Measurements from ENCODE around the gene ERVW-1.

ERVW-1 gene

DNA sequence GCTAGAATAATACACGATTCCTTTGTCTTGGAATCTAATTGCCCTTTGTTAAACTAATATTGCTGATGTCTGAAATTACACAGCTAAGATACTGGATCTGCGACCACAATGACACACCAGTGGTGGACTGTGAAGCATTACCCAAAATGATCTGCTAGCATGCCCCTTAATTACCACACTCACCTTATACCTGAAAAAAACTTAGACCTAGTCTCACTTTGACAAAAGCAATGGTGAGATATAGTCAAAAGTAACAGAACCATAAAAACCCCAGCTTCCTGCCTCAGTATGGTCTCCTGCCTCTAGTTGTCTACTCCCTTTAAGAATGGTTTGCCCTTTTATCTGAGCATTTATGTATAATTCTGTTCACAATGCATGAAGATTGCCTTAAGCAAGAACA, 20.8 kb upstream of the ERVW-1 start:
- Histone ChIP-seq H3K9me3 (ENCODE audit: control insufficient read depth, insufficient read depth, low read depth, low read length) (no peaks in the 10 kb centered on the region), H3K4me1 (ENCODE audit: control insufficient read depth, insufficient read depth, low read length) (no peaks in the 10 kb centered on the region; the same call in 1 of the 2 replicates), H3K27ac (ENCODE audit: extremely low read depth, low read depth, low read length) (no peak overlapping the region), H3K4me3 (ENCODE audit: low read depth, low read length) (no peak overlapping the region), H3K36me3 (ENCODE audit: control insufficient read depth in 2 of 2, insufficient read depth in 1 of 2, low read length in 2 of 2) (peaks cover 57 to 59% of the 10 kb centered on the region in 2 experiments)
- ChIA-PET CTCF (no interaction called here), POLR2A (interaction anchor here (0.7 kb wide), 1 partner anchor 23 kb away, joined by 7 read pairs; no protein-coding TSS in a partner anchor)
- TF ChIP-seq ZNF366 (tag by site-specific recombination; conservative IDR thresholded peaks at IDR 0.05) (no peak), ZNF76 (tag by site-specific recombination; IDR thresholded peaks at IDR 0.05; ENCODE audit: borderline replicate concordance, low read depth) (no peak), ZNF24 (tag by site-specific recombination; IDR thresholded peaks at IDR 0.05) (no peak), ZNF707 (tag by site-specific recombination; IDR thresholded peaks at IDR 0.05) (no peak), ZBTB21 (tag by site-specific recombination; IDR thresholded peaks at IDR 0.05) (no peak), ZNF626 (tag by site-specific recombination; IDR thresholded peaks at IDR 0.05) (no peak), SP7 (tag by site-specific recombination; IDR thresholded peaks at IDR 0.05) (no peak), OVOL3 (tag by site-specific recombination; IDR thresholded peaks at IDR 0.05) (no peak), ZNF621 (tag by site-specific recombination; IDR thresholded peaks at IDR 0.05) (no peak), ZNF830 (tag by site-specific recombination; IDR thresholded peaks at IDR 0.05; ENCODE audit: low read depth) (no peak)

DNA sequence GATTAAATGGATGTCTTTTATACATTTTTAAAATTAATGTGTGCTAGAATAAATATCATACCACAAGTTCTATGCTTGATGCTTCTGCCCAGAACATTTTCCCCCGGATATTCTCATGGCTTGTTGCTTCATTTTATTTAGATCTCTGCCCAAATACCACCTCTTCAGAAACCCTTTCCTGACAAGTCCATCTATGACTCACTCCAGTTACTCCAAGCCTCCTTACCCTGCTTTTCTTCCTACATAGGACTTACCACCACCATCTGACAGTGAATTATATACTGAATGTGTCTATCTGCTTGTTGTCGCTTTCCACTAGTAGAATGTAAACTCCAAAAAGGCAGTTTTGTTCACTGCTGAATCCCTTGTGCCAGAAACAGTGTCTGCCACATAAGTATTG, 19.1 kb upstream of the ERVW-1 start:
- H3K36me3 ChIP-seq (ENCODE audit: control insufficient read depth in 2 of 2, insufficient read depth in 1 of 2, low read length in 2 of 2): peaks cover 58 to 64% of the 10 kb centered on the region in 2 experiments
- no peaks in the 10 kb centered on the region for H3K9me3 ChIP-seq (ENCODE audit: control insufficient read depth, insufficient read depth, low read depth, low read length)
- no peaks in the 10 kb centered on the region; the same call in 1 of the 2 replicates for H3K4me1 ChIP-seq (ENCODE audit: control insufficient read depth, insufficient read depth, low read length)
- no peak overlapping the region for H3K27ac ChIP-seq (ENCODE audit: extremely low read depth, low read depth, low read length)
- POLR2A ChIA-PET: no interaction called here
- TF ChIP-seq ZNF768 (tag by site-specific recombination; IDR thresholded peaks at IDR 0.05) (no peak), ZFP69B (tag by site-specific recombination; IDR thresholded peaks at IDR 0.05) (no peak), SP3 (tag by site-specific recombination; IDR thresholded peaks at IDR 0.05) (no peak), ZNF221 (tag by site-specific recombination; IDR thresholded peaks at IDR 0.05; ENCODE audit: borderline replicate concordance) (no peak), HIC1 (tag by site-specific recombination; IDR thresholded peaks at IDR 0.05) (no peak)
- CTCF ChIA-PET: no interaction called here
- no peak overlapping the region for H3K4me3 ChIP-seq (ENCODE audit: low read depth, low read length)

DNA sequence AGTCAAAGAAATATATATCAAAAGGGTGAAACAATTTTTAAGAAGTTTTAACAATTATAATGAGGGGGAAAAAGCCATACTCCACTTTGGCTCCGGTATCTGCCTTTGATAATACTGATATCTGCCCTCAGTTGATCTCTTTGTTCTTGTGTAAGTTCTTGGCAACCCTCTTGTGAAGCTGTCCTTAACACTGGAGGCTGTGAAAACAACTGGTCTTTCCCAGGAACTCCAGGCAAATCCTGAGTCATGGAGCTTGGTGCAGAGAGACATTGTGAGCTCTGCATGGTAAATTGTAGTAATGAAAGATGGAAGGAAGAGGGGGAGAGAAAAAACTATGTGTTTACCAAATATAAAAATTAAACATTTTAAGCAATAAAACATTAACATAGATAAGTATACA, 11.9 kb upstream of the ERVW-1 start:
- ChIA-PET POLR2A (no interaction called here), CTCF (interaction anchor here (2.2 kb wide), 1 partner anchor 29 kb away, joined by 7 read pairs; no protein-coding TSS in a partner anchor)
- peaks cover 68 to 77% of the 10 kb centered on the region in 2 experiments for H3K36me3 ChIP-seq (ENCODE audit: control insufficient read depth in 2 of 2, insufficient read depth in 1 of 2, low read length in 2 of 2)

GRCh38 chr7:92487804-92488203, 10.1 kb upstream of the ERVW-1 start:
- Histone ChIP-seq H3K9me3 (ENCODE audit: control insufficient read depth, insufficient read depth, low read depth, low read length) (no peaks in the 10 kb centered on the region), H3K36me3 (ENCODE audit: control insufficient read depth in 2 of 2, insufficient read depth in 1 of 2, low read length in 2 of 2) (peaks cover 59 to 63% of the 10 kb centered on the region in 2 experiments), H3K27ac (ENCODE audit: extremely low read depth, low read depth, low read length) (no peak overlapping the region), H3K4me1 (ENCODE audit: control insufficient read depth, insufficient read depth, low read length) (no peaks in the 10 kb centered on the region), H3K4me3 (ENCODE audit: low read depth, low read length) (no peak overlapping the region)
- TF ChIP-seq ZNF280C (tag by site-specific recombination; IDR thresholded peaks at IDR 0.05): no peak
- TF ChIP-seq ZFP37 (tag by site-specific recombination; IDR thresholded peaks at IDR 0.05): no peak
- no peak for TF ChIP-seq ATF2 (tag by site-specific recombination; IDR thresholded peaks at IDR 0.05; ENCODE audit: low read depth)
- TF ChIP-seq SP2 (tag by site-specific recombination; IDR thresholded peaks at IDR 0.05): no peak
- TF ChIP-seq IKZF3 (tag by site-specific recombination; IDR thresholded peaks at IDR 0.05): no peak
- no peak for TF ChIP-seq ZNF132 (tag by site-specific recombination; IDR thresholded peaks at IDR 0.05; ENCODE audit: borderline replicate concordance)
- TF ChIP-seq ZNF24 (tag by site-specific recombination; IDR thresholded peaks at IDR 0.05): no peak
- no peak for TF ChIP-seq ZNF350 (tag by site-specific recombination; IDR thresholded peaks at IDR 0.05)
- no peak for TF ChIP-seq ZNF184 (tag by site-specific recombination; IDR thresholded peaks at IDR 0.05)
- TF ChIP-seq ZNF623 (tag by site-specific recombination; IDR thresholded peaks at IDR 0.05): no peak
- no peak for TF ChIP-seq ZNF140 (tag by site-specific recombination; IDR thresholded peaks at IDR 0.05)
- CTCF ChIA-PET: interaction anchor here (0.6 to 0.7 kb wide), 2 partner anchors 26 to 114 kb away, joined by 3 read pairs; no protein-coding TSS in a partner anchor
- POLR2A ChIA-PET: no interaction called here

More for the DNA sequence above, 11.9 kb upstream of the ERVW-1 start:
- Histone ChIP-seq H3K4me1 (ENCODE audit: control insufficient read depth, insufficient read depth, low read length) (no peaks in the 10 kb centered on the region), H3K9me3 (ENCODE audit: control insufficient read depth, insufficient read depth, low read depth, low read length) (no peaks in the 10 kb centered on the region), H3K4me3 (ENCODE audit: low read depth, low read length) (no peak overlapping the region), H3K27ac (ENCODE audit: extremely low read depth, low read depth, low read length) (no peak overlapping the region)
- no peak for TF ChIP-seq ZNF10 (tag by site-specific recombination; IDR thresholded peaks at IDR 0.05)

Measured in HEK293 (cell line).